H1 (cell line): Measurements from ENCODE around the gene MCM3AP. TPM values are rescaled to one million over a fixed set of nuclear protein-coding genes. Genes with fewer than 3 reads are reported as not detected.

ENCODE experiments used
- polyA plus RNA-seq, 7 experiments: library from polyadenylated mRNA; depleted of rRNA in 3 of 7; stranded (reverse) in 5 of 7; unstranded in 2 of 7; fragments of >200 nt in 5 of 7; fragments of 200-250 nt in 2 of 7; gene quantifications; 1 replicate in 5 of 7; 2 replicates in 1 of 7; 4 replicates in 1 of 7; pipeline versions ENCODE4 v1.2.1 to v1.2.3, GENCODE V29; 2011 to 2013; ENCODE audit warnings: missing spikeins in 2 of 7, mixed read lengths in 2 of 7
- total RNA-seq: library from RNA; stranded (reverse); fragmentation: NEBNext Ultra II Directional; extraction: Animal tissue kit (Norgen Biotek cat#: 25700); gene quantifications from 2 replicates; pipeline ENCODE4 v1.2.1, GENCODE V29; 2021

MCM3AP gene
- total and polyA plus RNA-seq, 2 of the 8 experiments (the other 6 are each of a cell fraction or from before 2014, with no cell fraction given), result 37.2 to 119 TPM

Other genes starting within 250 kb of the MCM3AP start
- gene COL6A2, start 187.5 kb downstream of the MCM3AP start, total RNA-seq, result 60.6 and 62.7 TPM in 2 replicates
- gene COL6A2, start 187.5 kb downstream of the MCM3AP start, polyA plus RNA-seq (2011; rRNA removed), result 60.1 and 79.2 TPM in 2 replicates
- gene FTCD, start 130.0 kb downstream of the MCM3AP start, total RNA-seq, result 3.3 and 6.0 TPM in 2 replicates
- 4.9 and 7.3 TPM in 2 replicates for gene FTCD, start 130.0 kb downstream of the MCM3AP start, polyA plus RNA-seq (2011; rRNA removed)
- 49.4 and 50.0 TPM in 2 replicates for gene SPATC1L, start 101.2 kb downstream of the MCM3AP start, total RNA-seq
- gene SPATC1L, start 101.2 kb downstream of the MCM3AP start, polyA plus RNA-seq (2011; rRNA removed), result 24.9 and 44.8 TPM in 2 replicates
- gene LSS, start 56.8 kb downstream of the MCM3AP start, total RNA-seq, result 96.1 and 102 TPM in 2 replicates
- gene LSS, start 56.8 kb downstream of the MCM3AP start, polyA plus RNA-seq (2011; rRNA removed), result 123 and 139 TPM in 2 replicates
- 26.6 and 26.9 TPM in 2 replicates for gene YBEY, start 731 bp upstream of the MCM3AP start, total RNA-seq
- 23.7 and 31.9 TPM in 2 replicates for gene YBEY, start 731 bp upstream of the MCM3AP start, polyA plus RNA-seq (2011; rRNA removed)
- gene C21orf58, start 38.3 kb upstream of the MCM3AP start, total RNA-seq, result 22.4 and 26.1 TPM in 2 replicates
- gene C21orf58, start 38.3 kb upstream of the MCM3AP start, polyA plus RNA-seq (2011; rRNA removed), result 13.8 and 27.8 TPM in 2 replicates
- 39.5 and 45.1 TPM in 2 replicates for gene PCNT, start 38.5 kb upstream of the MCM3AP start, total RNA-seq
- gene PCNT, start 38.5 kb upstream of the MCM3AP start, polyA plus RNA-seq (2011; rRNA removed), result 9.9 and 12.0 TPM in 2 replicates
- gene DIP2A, start 173.3 kb upstream of the MCM3AP start, total RNA-seq, result 24.4 and 27.1 TPM in 2 replicates
- gene DIP2A, start 173.3 kb upstream of the MCM3AP start, polyA plus RNA-seq (2011; rRNA removed), result 16.0 and 23.2 TPM in 2 replicates